HG03066 (cell line): ENCODE data around the gene NCKIPSD.

Experiments
- ATAC-seq: cut with Tn5 transposase; IDR thresholded peaks from one replicate; pipeline ENCODE4 v1.9.1; 2021; ENCODE audit warnings: low read depth; ENCODE audit not compliant: unreplicated experiment

NCKIPSD gene

DNA sequence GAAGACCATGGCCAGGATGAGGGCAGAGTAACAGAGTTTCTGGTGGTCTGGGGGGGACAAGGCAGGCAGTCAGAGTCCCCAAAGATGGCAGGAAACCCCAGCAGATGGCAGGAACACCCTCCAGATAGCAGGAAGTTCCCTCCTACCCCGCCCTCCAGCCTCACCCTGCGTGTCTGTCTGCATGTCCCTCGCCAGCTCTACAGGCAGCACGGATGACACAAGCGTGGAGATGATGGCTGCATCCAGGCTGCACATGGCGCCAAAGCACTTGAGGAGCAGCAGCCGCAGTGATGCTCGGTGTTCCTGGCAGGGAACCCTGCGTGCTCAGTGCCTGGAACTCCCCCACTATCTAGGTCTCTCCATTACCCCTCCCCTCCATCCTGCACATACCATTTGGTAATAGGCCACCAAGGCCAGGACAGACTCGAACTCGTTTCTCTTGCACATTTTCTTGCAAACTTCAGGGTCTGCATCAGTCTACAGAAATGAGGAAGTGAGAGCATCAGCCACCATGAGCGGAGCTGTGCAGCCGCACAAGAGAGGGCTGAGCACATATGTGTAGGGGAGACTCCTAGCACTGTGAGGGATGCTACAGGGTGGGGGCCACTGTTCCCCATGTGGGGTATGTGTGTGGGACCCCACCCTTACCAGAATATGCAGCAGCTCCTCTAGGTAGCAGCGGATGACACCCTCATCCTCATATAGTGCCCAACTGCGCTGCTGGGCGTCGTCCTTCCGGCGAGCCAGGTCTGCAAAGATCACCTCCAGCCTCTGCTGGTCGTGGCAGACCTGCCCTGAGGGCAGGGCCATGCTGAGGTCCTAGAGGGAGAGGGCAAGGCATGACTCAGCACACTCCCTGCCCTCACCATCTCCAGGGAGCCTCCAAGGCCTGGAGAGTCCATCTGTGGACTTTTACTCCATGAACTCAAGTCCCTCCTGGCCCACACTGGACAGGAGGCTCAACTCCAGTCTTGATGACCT lies 6.0 kb downstream of the NCKIPSD start:
- no peak for ATAC-seq

DNA sequence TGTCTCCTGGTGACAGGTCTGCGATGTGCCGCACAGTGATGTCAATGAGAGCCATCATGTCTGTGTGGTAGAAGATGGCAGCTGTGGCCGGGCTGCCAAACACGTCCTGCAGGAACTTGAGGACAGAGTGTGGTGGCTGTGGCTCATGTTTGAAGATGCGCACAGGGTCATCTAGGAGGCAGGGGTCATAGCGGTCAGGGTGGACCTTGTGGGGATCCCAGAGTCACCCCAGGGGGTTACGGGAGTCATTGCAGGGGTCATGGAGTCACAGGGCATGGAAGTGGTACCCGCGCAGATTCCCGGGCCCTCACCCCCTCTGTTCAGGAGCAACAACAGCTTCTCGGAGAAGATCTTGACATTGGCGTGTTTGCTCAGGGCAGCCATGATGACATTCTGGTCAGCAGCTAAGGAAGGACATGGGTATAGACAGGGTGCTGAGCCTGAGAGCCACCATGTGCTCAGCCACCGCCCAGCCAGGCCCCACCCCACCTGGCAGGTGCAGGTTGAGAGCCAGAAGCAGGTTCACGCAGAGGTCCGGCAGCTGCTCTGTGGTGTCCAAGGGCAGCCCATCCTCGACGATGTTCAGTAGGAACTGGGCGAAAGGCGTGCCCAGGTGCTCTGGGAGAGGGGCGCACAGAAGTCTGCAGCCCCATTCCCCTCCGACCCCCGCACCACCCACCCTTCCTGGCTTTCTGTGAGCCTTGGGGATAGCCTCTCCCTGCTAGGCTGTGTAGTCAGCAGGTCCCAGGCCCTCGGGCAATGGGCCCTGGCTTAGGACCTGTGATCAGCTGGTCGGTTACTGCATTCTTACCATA lies 6.9 kb downstream of the NCKIPSD start:
- no peak for ATAC-seq

DNA sequence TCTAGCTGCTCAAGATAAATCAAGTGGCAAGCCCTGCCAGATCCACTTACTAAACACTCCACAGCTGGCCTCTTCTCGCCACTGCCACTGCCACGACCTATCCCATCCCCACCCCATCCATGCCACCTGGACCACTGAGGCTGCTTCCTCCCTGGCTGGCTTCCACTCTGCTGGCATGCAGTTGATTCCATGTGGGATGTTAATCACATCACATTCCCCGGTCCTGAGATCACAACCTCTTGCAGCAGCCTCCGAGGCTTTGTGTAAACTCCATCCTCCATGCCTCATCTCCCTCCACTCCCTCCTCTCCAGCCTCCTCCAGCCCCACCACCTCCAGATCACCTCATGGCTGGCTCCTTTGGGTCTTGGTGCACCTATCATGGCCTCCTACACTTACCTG lies 7.7 kb downstream of the NCKIPSD start:
- no peak for ATAC-seq

DNA sequence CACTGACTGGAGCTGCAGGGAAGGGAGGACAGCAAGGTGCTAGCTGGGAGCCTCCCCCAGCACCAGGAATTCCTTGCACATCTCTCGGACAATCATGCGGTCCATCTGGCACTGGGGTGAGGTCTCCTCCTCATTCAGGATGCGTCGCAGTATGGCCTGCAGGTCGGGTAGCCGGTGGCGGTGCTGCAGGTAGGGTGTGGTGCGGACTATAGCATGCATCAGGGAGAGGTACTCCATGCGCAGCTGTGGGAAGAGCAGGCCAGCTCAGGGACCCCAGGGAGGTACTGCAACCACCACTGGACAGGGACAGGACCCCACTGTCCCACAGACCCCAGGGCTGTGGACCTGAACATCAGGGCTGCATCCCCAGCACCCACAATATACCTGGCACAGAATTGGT lies 11.2 kb downstream of the NCKIPSD start:
- ATAC-seq: no peak

DNA sequence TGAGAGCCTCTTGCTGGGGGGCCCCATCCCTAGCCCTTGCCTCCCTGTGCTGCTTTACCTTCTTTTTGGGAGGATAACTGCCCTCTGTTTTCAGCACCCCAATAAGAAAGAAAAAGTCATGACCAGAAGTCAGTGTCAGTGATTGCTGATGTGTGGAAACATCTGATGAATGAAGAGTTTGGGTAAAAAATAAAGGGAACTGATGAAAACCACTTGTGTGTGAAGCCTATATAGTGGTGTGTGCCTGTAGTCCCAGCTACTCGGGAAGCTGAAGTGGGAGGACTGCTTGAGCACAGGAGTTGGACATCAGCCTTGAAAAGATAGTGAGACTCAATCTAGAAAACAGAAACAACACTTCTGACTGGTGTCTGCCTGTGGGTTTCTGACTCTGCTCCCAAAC lies 13.2 kb downstream of the NCKIPSD start:
- no peak for ATAC-seq

DNA sequence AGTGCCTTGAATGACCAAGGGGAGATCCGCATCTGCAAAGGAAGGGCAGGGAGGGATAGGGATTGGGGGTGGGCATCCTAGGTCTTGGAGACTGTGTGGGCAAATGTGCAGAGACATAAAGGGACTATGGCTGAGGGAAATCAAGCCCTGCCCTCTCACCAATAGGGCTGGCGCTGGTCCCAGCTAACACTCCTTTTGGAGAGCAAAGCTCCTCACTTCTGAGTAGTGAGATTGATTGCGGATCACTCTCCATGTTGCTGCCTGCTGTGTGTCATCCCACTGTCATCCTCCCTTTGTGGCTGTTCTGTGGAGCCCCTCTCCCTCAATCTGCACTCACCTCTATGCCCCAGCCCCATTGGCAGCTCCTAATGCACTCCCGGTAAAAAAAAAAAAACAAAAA lies 20.8 kb downstream of the NCKIPSD start:
- no peak for ATAC-seq

DNA sequence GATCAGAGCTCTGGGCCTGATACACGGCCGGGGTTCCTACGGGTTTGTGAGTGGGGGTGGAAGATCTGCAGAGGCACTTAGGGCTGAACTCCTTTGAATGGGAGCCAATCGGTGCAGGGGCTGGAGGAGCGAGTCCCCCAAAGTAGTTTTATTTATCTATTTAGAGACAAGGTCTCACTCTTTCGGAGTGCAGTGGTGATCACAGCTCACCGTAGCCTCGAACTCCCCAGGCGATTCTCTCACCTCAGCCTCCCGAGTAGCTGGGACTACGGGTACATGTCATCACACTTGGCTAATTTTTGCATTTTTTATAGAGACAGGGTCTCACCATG lies 21.4 kb downstream of the NCKIPSD start:
- ATAC-seq: no peak

DNA sequence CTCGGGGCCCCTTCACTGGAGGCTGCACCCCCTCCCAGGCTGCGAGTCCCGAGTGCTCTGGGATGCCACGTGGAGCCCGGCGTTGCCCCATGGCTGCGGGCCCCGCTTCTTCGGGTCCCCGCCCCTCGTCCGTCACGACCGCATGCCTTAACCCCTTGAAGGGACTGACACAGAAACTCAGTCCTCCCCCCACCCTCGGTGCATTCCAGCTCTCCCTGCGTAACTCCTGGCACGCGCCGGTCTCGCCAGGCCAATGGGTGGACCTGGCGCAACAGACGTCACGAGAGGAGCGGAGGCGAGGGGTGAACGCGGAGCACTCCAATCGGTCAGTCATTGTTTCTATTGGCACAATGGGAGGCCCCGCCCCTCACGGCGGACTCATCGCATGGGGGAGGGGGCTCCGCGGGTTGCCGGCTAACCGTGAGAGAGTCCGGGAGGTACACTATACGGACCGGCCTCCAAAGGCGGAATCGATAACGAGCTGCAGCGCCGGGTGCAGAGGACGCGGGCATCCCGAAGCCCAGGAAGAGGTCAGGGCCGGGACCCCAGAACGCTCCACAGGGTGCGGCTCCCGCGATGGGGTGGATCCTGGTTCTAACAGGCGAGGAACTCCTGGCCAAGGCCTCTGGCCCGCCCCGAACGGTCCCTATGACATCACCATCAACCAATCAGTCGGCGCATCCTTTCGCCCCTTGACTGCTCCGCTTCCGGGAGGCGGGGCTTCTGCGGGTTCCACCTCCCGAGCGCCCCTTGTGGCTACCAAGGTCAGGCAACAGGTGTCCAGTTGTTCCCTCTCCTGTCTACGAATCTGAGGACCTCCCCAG lies 22.0 kb downstream of the NCKIPSD start:
- peak; percentile 89 for ATAC-seq

DNA sequence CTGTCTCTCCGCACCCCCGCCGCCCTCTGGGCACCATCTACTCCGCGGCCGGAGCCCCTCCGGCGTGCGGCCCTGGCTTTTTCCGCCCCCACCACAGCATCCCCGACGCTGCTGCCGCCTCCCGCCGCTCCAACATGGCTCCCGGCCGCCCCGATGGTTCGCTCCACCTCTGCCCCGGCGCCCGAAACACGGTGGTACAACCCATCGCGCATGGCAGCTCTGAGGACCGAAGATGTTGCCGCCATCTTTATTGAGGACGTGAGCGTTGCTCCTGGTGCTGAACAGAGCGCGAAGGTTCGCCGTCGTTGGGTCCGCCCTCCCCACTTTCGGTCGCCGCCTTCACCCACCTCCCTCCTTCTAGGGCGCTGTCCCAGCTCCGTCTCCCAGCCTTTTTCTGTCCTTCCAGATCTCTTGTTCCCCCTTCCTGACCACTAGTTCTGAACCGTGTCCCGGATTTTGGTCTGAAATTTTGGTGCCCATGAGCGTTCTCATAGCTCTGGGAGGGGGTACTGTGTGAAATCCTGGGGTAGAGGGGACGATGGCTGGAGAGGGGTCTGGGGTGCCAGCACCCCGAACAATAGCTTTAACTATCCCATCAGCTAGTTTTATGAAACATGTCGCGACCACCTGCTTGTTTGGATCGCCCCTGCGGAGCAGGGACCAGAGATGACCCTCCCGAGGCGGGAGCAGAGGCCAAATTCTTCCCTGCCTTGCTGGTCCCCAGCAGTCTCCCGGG lies 22.8 kb downstream of the NCKIPSD start, which contains the start of gene CELSR3:
Gene CELSR3 (minus strand): TSS at position 134 of the 736 bp plus-strand sequence. CDS start 252 bp downstream, outside the sequence.
- ATAC-seq: no peak

DNA sequence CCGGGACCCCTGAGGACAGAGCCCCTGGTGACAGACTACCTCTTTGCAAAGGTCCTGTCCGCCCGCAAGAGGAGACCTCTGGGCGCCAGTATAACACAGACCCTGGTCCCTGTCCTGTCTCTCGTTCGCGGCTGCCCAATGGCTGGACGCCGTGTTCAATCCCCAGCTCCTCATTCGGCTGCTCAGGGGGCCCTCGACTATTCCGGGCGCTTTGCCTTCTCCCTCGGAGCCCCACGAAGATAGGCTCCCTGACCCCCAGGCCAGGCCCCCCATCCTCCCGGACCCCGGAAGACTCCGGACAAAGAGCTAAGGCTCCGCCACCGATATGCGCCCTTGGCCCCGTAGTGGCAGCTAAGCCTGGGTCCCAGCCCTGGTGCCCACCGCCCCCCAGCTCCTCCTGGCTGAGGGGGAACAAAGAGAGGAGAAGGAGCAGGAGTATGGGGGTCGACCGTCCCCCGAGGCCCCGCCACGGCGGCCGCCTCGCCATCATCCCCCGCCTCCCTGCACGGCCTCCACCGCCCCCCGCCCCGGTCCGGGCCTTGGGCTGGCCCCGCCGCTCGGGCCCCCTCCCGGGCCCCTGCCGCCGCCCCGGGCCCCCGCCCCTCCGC lies 23.5 kb downstream of the NCKIPSD start:
- no peak for ATAC-seq

DNA sequence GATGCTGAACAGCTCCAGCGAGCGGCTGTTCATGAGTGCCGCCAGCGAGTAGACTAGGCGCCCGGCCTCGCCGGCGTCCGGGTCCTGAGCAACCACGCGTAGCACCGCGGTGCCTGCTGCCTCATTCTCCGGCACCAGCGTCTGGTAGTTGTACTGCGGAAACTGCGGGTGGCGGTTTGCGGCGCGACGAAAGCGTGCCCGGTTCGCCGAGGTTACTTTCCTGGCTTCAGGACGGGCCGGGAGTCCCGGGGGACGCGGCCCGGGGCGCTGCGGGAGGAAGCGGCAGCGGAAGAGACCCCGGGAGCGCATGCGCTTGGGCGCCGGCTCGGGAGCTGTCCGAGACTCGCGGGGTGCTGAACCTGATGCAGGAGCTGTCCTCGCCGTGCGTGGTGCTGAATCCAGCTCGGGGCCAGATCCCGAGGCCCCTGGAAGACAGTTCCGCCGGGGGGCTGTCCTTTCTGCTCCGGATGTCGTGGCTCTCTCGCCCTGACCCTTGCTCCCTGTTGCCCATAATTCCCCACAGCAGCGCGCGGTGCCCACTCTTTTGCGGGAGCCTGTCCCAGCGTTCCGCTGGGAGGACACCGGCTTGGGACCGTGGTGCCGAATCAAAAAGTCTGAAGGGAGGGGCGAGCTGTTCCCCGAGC lies 24.1 kb downstream of the NCKIPSD start:
- ATAC-seq: no peak

DNA sequence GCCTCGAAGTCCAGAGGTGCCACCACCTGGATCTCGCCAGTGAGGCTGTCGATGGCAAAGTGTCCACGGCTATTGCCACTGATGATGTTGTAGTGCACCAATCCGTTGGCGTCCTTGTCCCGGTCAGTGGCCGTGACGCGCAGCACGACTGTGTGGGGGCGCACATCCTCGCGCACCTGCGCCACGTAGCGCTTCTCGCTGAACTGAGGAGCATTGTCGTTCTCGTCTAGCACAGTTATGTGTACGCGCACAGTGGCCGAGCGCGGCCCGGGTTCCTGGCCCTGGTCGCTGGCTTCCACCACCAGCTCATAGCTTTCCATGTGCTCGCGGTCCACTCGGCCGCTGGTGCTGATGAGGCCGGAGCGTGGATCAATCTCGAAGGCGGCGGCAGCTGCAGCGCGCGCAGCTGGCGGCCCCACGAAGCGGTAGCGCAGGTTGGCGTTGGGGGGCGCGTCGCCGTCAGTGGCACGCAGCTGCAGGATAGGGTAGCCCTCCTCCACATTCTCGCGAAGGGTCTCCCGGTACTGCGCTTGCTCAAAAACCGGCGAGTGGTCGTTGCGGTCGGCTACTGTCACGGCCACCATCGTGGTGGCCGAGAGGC lies 24.8 kb downstream of the NCKIPSD start:
- ATAC-seq: no peak

DNA sequence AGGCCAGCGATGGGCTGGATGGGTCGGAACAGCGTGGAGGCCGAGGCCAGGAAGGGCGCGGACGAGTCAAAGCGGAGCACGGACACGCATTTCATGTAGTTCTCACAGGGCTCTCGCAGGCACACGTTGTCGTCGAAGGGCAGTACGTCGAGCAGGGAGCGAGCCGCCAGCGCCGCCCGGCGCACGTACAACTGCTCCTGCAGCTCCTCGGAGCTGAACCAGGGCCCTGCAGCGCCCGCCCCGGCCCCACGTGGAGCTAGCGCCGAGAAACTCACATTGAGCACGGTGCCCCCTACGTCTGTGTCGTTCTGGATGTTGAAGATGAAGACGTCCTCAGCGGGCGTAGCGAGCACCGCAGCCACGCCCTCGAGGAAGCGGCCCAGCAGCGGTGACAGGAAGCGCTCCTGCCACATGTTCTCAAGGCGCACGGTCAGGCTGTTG lies 28.9 kb downstream of the NCKIPSD start:
- ATAC-seq: no peak

DNA sequence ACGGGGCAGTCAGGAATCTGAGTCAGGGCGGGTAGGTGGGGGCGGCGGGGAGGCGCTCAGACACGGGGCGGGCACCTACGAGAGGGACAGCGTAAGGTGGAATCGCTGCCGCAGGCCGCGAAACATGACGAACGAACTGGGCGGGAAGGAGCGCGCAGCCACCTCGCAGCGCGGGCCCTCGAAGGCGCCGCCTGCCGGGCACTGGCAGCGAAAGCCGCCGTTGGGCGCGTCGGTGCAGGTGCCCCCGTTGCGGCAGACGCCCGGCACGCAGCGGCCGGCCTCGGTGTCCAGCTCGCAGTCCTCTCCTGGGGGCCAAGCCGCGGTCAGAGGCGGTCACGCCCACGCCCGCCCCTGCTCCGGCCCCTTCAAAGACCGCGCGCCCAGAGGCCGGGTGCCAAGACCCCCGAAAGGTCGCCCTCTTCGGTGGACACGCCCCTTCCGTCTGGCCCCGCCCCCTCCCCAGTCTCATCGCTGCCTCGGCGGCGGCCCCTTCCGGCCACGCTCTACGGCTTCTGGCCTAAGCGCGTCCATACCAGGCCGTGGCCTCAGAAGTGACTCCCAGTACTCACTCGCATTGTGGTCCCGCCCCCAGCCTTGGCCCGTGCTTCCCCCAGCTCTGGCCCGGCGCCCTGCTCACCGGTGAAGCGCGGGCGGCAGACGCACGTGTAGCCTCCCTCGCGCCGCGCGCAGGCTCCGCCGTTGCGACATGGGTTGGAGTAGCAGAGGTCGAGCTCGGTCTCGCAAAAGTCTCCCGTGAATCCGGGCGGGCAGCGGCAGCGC lies 29.5 kb downstream of the NCKIPSD start:
- ATAC-seq: peak; percentile 62

DNA sequence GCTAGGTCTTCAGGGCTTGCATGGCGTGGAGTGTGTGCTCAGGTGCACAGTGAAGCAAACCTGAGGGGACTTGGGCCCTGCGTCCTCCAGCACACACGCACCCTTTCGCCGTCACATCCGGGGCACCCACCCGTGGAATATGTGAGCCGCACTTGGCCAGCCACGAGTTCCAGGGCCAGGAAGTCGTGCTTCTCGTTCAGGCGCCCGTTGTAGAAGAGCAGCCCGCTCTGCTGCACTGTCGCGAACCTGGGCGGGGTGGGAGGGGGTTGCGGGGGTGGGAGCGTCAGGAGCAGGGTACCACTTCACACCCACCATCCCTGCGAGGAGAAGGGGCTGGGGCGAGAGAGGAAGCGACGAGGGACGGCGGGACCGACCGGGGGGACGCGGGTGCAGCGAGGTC lies 30.1 kb downstream of the NCKIPSD start:
- no peak for ATAC-seq

DNA sequence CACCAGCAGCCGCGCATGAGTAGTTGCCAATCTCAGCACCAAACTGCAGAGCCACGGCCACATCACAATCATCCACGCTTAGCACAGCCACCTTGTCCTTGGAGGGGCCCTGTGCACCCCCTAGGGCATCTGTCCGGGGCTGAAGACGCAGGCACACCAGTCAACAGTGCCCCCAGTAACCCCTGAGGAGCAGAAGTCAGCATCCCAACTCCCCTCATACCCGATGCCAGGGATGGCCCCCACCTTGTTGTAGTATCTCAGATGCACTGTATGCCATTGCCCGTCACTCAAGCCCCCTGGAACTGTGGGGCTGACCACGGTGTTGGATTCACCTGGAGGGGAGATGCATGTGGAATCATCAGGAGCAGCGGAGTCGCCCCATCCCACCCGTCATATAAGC lies 30.7 kb downstream of the NCKIPSD start:
- ATAC-seq: no peak

DNA sequence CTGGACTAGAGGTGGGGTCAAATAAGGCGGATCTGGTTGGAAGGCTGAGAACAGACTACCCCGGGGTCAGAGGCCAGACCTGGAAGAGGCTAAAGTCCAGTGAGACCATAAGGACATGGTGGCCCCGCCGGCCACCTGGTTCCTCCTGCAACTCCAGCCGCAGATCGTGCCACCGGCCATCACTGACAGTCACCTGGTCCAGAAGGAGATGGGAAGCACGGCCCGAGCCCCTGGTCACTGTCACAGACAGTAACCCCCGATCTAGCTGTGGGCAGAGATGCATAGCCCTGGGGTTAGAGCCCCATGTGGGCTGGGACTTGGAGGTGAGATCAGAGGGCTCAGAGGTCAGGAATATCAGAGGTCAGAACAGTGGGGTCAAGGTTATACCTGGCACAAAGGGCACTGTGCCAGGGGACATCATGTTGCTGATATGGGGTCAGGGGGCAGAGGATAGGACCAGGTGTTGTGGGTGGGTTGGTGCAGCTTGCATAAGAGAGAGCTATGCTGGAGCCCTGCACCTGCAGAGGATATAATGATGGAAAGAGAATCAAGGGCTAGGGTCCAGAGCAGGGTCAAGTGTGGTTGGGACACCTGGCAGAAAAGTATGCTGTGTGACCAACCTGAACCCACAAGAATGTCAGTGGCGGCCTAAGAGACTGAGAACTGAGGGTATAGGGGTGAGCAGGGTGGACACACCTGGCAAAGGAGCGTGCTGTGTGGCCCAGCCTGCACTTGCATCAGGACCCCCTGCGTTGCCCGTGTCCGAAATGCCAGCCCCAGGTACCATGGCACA lies 32.6 kb downstream of the NCKIPSD start:
- ATAC-seq: no peak
